Measurements from ENCODE around the gene HMGXB3.

GRCh38 chr5:150036513-150036912, 36.0 kb downstream of the HMGXB3 start:
- TF ChIP-seq POLR2A (IDR thresholded peaks at IDR 0.05; ENCODE audit: insufficient read depth in 1 of 2, low read depth in 2 of 2, low read length in 2 of 2), result no peak
- TF ChIP-seq HDAC6 (IDR thresholded peaks at IDR 0.05; ENCODE audit: low read depth, low read length), result no peak
- no peak for TF ChIP-seq RBM22 (optimal IDR thresholded peaks at IDR 0.05; ENCODE audit: low read length)
- TF ChIP-seq PBX2 (CRISPR knock-in tag; IDR thresholded peaks at IDR 0.05), result no peak
- TF ChIP-seq EED (CRISPR knock-in tag; IDR thresholded peaks at IDR 0.05), result no peak
- TF ChIP-seq CREB1 (IDR thresholded peaks at IDR 0.05), result no peak
- no peak for TF ChIP-seq CREB1 (CRISPR knock-in tag; IDR thresholded peaks at IDR 0.05)
- no peak for TF ChIP-seq ZBTB49 (CRISPR knock-in tag; IDR thresholded peaks at IDR 0.05; ENCODE audit: borderline replicate concordance)
- TF ChIP-seq ATF1 (CRISPR knock-in tag; IDR thresholded peaks at IDR 0.05), result no peak
- TF ChIP-seq IRF2 (CRISPR knock-in tag; IDR thresholded peaks at IDR 0.05), result no peak
- TF ChIP-seq ZNF670 (CRISPR knock-in tag; IDR thresholded peaks at IDR 0.05; ENCODE audit: borderline replicate concordance), result no peak
- TF ChIP-seq NFRKB (IDR thresholded peaks at IDR 0.05), result no peak
